ENCODE results near the gene KIT.

The KIT gene

GRCh38 chr4:54657551-54658251, at the start of gene KIT:
TSS of gene KIT (plus strand) at chr4:54657957. CDS start at chr4:54658015, 58 bp downstream.
- Histone ChIP-seq H3K36me3 (ENCODE audit: low read length) (no peaks in the 10 kb centered on the region), H3K79me2 (ENCODE audit: insufficient read depth, low read length) (no peaks in the 10 kb centered on the region), H3K9ac (ENCODE audit: low read length) (no peak within 1 kb of the TSS), H3K9me3 (ENCODE audit: insufficient read depth, low read length) (no peaks in the 10 kb centered on the region), H3K9me2 (replicated peaks; ENCODE audit: insufficient read depth, low read length) (no peaks in the 10 kb centered on the region), H3F3A (ENCODE audit: insufficient read depth) (no peaks in the 10 kb centered on the region), H4K20me1 (ENCODE audit: low read depth, low read length) (no peaks in the 10 kb centered on the region), H2AFZ (ENCODE audit: low read depth, low read length, severe bottlenecking) (no peak within 1 kb of the TSS), H3K27ac (ENCODE audit: low read depth, low read length) (no peak within 1 kb of the TSS), H3K4me3 (ENCODE audit: insufficient read depth, low read length, poor library complexity, severe bottlenecking) (no peak within 1 kb of the TSS), H3K27me3 (ENCODE audit: low read length) (no peaks in the 10 kb centered on the region), H3K4me2 (ENCODE audit: low read depth, low read length, poor library complexity, severe bottlenecking) (no peak within 1 kb of the TSS)
- TF ChIP-seq EZH2phosphoT487 (conservative IDR thresholded peaks at IDR 0.05; ENCODE audit: low read length): no peak

GRCh38 chr4:54609310-54609709, 48.4 kb upstream of the KIT start:
- TF ChIP-seq CTCF (IDR thresholded peaks at IDR 0.05; ENCODE audit: insufficient read depth, low read length, poor library complexity, severe bottlenecking): no peak
- TF ChIP-seq EZH2phosphoT487 (conservative IDR thresholded peaks at IDR 0.05; ENCODE audit: low read length): no peak
- no peaks in the 10 kb centered on the region for H4K20me1 ChIP-seq (ENCODE audit: low read depth, low read length)
- H2AFZ ChIP-seq (ENCODE audit: low read depth, low read length, severe bottlenecking): no peak overlapping the region
- no peak overlapping the region for H3K27ac ChIP-seq (ENCODE audit: low read depth, low read length)
- H3K27me3 ChIP-seq (ENCODE audit: low read length): no peaks in the 10 kb centered on the region
- no peak overlapping the region for H3K4me3 ChIP-seq (ENCODE audit: insufficient read depth, low read length, poor library complexity, severe bottlenecking)
- H3K36me3 ChIP-seq (ENCODE audit: low read length): no peaks in the 10 kb centered on the region
- H3K9me2 ChIP-seq (replicated peaks; ENCODE audit: insufficient read depth, low read length): no peaks in the 10 kb centered on the region
- no peaks in the 10 kb centered on the region for H3F3A ChIP-seq (ENCODE audit: insufficient read depth)
- no peak overlapping the region for H3K4me2 ChIP-seq (ENCODE audit: low read depth, low read length, poor library complexity, severe bottlenecking)
- H3K9me3 ChIP-seq (ENCODE audit: insufficient read depth, low read length): no peaks in the 10 kb centered on the region
- H3K79me2 ChIP-seq (ENCODE audit: insufficient read depth, low read length): no peaks in the 10 kb centered on the region
- no peak overlapping the region for H3K9ac ChIP-seq (ENCODE audit: low read length)

- H4K20me1 ChIP-seq (ENCODE audit: low read depth, low read length): no peaks in the 10 kb centered on the region
- no peaks in the 10 kb centered on the region for H3K9me2 ChIP-seq (replicated peaks; ENCODE audit: insufficient read depth, low read length)
- no peak overlapping the region for H3K4me3 ChIP-seq (ENCODE audit: insufficient read depth, low read length, poor library complexity, severe bottlenecking)
- no peaks in the 10 kb centered on the region for H3K27me3 ChIP-seq (ENCODE audit: low read length)
- H3K4me2 ChIP-seq (ENCODE audit: low read depth, low read length, poor library complexity, severe bottlenecking): no peak overlapping the region
- H3K9me3 ChIP-seq (ENCODE audit: insufficient read depth, low read length): no peaks in the 10 kb centered on the region
- no peaks in the 10 kb centered on the region for H3K36me3 ChIP-seq (ENCODE audit: low read length)
- TF ChIP-seq EZH2phosphoT487 (conservative IDR thresholded peaks at IDR 0.05; ENCODE audit: low read length): no peak
- no peaks in the 10 kb centered on the region for H3K79me2 ChIP-seq (ENCODE audit: insufficient read depth, low read length)
- no peak overlapping the region for H2AFZ ChIP-seq (ENCODE audit: low read depth, low read length, severe bottlenecking)
- no peak overlapping the region for H3K27ac ChIP-seq (ENCODE audit: low read depth, low read length)
- no peaks in the 10 kb centered on the region for H3F3A ChIP-seq (ENCODE audit: insufficient read depth)
- no peak overlapping the region for H3K9ac ChIP-seq (ENCODE audit: low read length)
Observed at GRCh38 chr4:54614149-54614548, 43.6 kb upstream of the KIT start.

GRCh38 chr4:54620773-54621172, 37.0 kb upstream of the KIT start:
- no peak overlapping the region for H2AFZ ChIP-seq (ENCODE audit: low read depth, low read length, severe bottlenecking)
- no peaks in the 10 kb centered on the region for H3K79me2 ChIP-seq (ENCODE audit: insufficient read depth, low read length)
- H4K20me1 ChIP-seq (ENCODE audit: low read depth, low read length): no peaks in the 10 kb centered on the region
- TF ChIP-seq EZH2phosphoT487 (conservative IDR thresholded peaks at IDR 0.05; ENCODE audit: low read length): no peak
- no peak for TF ChIP-seq CTCF (IDR thresholded peaks at IDR 0.05; ENCODE audit: insufficient read depth, low read length, poor library complexity, severe bottlenecking)
- no peaks in the 10 kb centered on the region for H3K36me3 ChIP-seq (ENCODE audit: low read length)
- H3K4me3 ChIP-seq (ENCODE audit: insufficient read depth, low read length, poor library complexity, severe bottlenecking): no peak overlapping the region
- no peaks in the 10 kb centered on the region for H3K9me2 ChIP-seq (replicated peaks; ENCODE audit: insufficient read depth, low read length)
- H3K9me3 ChIP-seq (ENCODE audit: insufficient read depth, low read length): no peaks in the 10 kb centered on the region
- no peak overlapping the region for H3K9ac ChIP-seq (ENCODE audit: low read length)
- H3F3A ChIP-seq (ENCODE audit: insufficient read depth): no peaks in the 10 kb centered on the region
- H3K27ac ChIP-seq (ENCODE audit: low read depth, low read length): no peak overlapping the region
- H3K27me3 ChIP-seq (ENCODE audit: low read length): no peaks in the 10 kb centered on the region
- no peak overlapping the region for H3K4me2 ChIP-seq (ENCODE audit: low read depth, low read length, poor library complexity, severe bottlenecking)

Measured in SU-DHL-6 (cell line).